Gastroesophageal sphincter (tissue), 4 donors: ENCODE results near the gene NFIA. TPM values are rescaled to one million over a fixed set of nuclear protein-coding genes. Genes with fewer than 3 reads are reported as not detected.

Experiments
- ATAC-seq: fragments of 150-250 bp; one replicate; pipeline ENCODE4 v1.9.1; 2016; ENCODE audit warnings: mild to moderate bottlenecking, moderate library complexity
- H3K27ac ChIP-seq, 4 donors: fragments of 200-600 bp; sonication (generic) in 3 of 4; 1 replicate in 3 of 4; 2 replicates in 1 of 4; pipeline ENCODE4 v1.5.1; 2016 to 2019
- H3K27me3 ChIP-seq: fragments of 200-600 bp; sonication (generic); one replicate; pipeline ENCODE4 v1.5.1; 2019
- H3K36me3 ChIP-seq, 2 donors: fragments of 200-600 bp; sonication (generic); one replicate each; pipeline ENCODE4 v1.5.1; 2019; ENCODE audit warnings: control low read depth in 1 of 2
- H3K4me1 ChIP-seq, 3 donors: fragments of 200-600 bp; sonication (generic); 1 replicate in 2 of 3; 2 replicates in 1 of 3; pipeline ENCODE4 v1.5.1; 2016 to 2019; ENCODE audit warnings: control low read depth in 2 of 3
- H3K4me3 ChIP-seq, 2 donors: fragments of 200-600 bp; sonication (generic); one replicate each; pipeline ENCODE4 v1.5.1; 2019; ENCODE audit warnings: mild to moderate bottlenecking in 1 of 2, moderate library complexity in 1 of 2
- H3K9me3 ChIP-seq, 3 donors: fragments of 200-600 bp; sonication (generic); one replicate each; pipeline ENCODE4 v1.5.1; 2017 to 2019; ENCODE audit warnings: control low read depth in 2 of 3
- EP300 ChIP-seq: sonication (generic); formaldehyde crosslinking; IDR thresholded peaks from one replicate; pipeline ENCODE4 v1.6.1; 2017; ENCODE audit warnings: antibody characterized with exemption, mild to moderate bottlenecking
- POLR2A ChIP-seq, 2 donors: fragments of 450-650 bp; IDR thresholded peaks; one replicate each; pipeline ENCODE4 v1.6.1; 2017; ENCODE audit warnings: antibody characterized with exemption in 2 of 2, mild to moderate bottlenecking in 2 of 2, moderate library complexity in 1 of 2
- POLR2AphosphoS5 ChIP-seq: sonication (generic); formaldehyde crosslinking; IDR thresholded peaks from one replicate; pipeline ENCODE4 v1.6.1; 2017; ENCODE audit warnings: antibody characterized with exemption
- WGBS, 2 donors: methylation state at CpG; one replicate each; pipeline ENCODE4 v1.1.5; 2018; ENCODE audit warnings: low coverage in 1 of 2; 5-methylcytosine and 5-hydroxymethylcytosine counted together
- total RNA-seq, 4 donors: library from RNA; depleted of rRNA; stranded (reverse); fragments of >200 nt; gene quantifications; one replicate each; pipeline ENCODE4 v1.1.0, GENCODE V29; 2016
- TF ChIP-seq, protein P1 (sequence below), 4 experiments: fragments of 200-600 bp in 2 of 4; fragments of 450-650 bp in 2 of 4; sonication (generic) in 1 of 4; IDR thresholded peaks; one replicate each; pipeline ENCODE4 v1.5.1; 2017 to 2019; ENCODE audit warnings: antibody characterized with exemption in 4 of 4, mild to moderate bottlenecking in 2 of 4, moderate library complexity in 2 of 4

The NFIA gene
- total RNA-seq, 4 donors from 2014 or later, result 123 to 205 (median 149) TPM

- no peak overlapping the region for H3K27ac ChIP-seq
- ATAC-seq, result no peak
These were observed 414.7 kb downstream of the NFIA start for GRCh38 chr1:61497013-61497412.

GRCh38 chr1:61498342-61498741 is 416.0 kb downstream of the NFIA start:
- Histone ChIP-seq H3K36me3 (no peaks in the 10 kb centered on the region), H3K9me3 (no peaks in the 10 kb centered on the region), H3K27ac (no peak overlapping the region), H3K4me3 (no peak overlapping the region), H3K4me1 (no peaks in the 10 kb centered on the region), H3K27me3 (no peaks in the 10 kb centered on the region)
- ATAC-seq, result no peak
- TF ChIP-seq, protein P1, sequence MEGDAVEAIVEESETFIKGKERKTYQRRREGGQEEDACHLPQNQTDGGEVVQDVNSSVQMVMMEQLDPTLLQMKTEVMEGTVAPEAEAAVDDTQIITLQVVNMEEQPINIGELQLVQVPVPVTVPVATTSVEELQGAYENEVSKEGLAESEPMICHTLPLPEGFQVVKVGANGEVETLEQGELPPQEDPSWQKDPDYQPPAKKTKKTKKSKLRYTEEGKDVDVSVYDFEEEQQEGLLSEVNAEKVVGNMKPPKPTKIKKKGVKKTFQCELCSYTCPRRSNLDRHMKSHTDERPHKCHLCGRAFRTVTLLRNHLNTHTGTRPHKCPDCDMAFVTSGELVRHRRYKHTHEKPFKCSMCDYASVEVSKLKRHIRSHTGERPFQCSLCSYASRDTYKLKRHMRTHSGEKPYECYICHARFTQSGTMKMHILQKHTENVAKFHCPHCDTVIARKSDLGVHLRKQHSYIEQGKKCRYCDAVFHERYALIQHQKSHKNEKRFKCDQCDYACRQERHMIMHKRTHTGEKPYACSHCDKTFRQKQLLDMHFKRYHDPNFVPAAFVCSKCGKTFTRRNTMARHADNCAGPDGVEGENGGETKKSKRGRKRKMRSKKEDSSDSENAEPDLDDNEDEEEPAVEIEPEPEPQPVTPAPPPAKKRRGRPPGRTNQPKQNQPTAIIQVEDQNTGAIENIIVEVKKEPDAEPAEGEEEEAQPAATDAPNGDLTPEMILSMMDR (IDR thresholded peaks at IDR 0.05), result no peak
- TF ChIP-seq POLR2A (IDR thresholded peaks at IDR 0.05) (no peak), EP300 (no peak), POLR2AphosphoS5 (no peak)
- WGBS, 2 donors, result 74 to 94% methylated on average over 8 of the region's 8 CpGs

More at GRCh38 chr1:61497013-61497412, 414.7 kb downstream of the NFIA start:
- WGBS, 2 donors, result 83 to 100% methylated on average over 2 to 3 of the region's 3 CpGs
- H3K36me3 ChIP-seq, result no peaks in the 10 kb centered on the region
- no peaks in the 10 kb centered on the region for H3K9me3 ChIP-seq
- H3K4me3 ChIP-seq, result no peak overlapping the region
- no peaks in the 10 kb centered on the region for H3K27me3 ChIP-seq
- TF ChIP-seq EP300 (no peak), POLR2AphosphoS5 (no peak), POLR2A (IDR thresholded peaks at IDR 0.05) (no peak)
- TF ChIP-seq, protein P1 (IDR thresholded peaks at IDR 0.05), result no peak
- H3K4me1 ChIP-seq, result peaks cover 0 to 3% (median 0%) of the 10 kb centered on the region in 3 donors

- WGBS, 2 donors, result 70 to 81% methylated on average over 8 to 12 of the region's 12 CpGs
- TF ChIP-seq, protein P1 (IDR thresholded peaks at IDR 0.05), result no peak
- TF ChIP-seq POLR2A (IDR thresholded peaks at IDR 0.05), result no peak
- TF ChIP-seq POLR2AphosphoS5, result no peak
- TF ChIP-seq EP300, result no peak
- no peaks in the 10 kb centered on the region for H3K9me3 ChIP-seq
- H3K27ac ChIP-seq, result no peak overlapping the region
- H3K27me3 ChIP-seq, result no peaks in the 10 kb centered on the region
- H3K4me3 ChIP-seq, result no peak overlapping the region
- H3K4me1 ChIP-seq, result no peaks in the 10 kb centered on the region
- H3K36me3 ChIP-seq, result no peaks in the 10 kb centered on the region
- no peak for ATAC-seq
These were observed 419.9 kb downstream of the NFIA start for GRCh38 chr1:61501971-61502916.

DNA sequence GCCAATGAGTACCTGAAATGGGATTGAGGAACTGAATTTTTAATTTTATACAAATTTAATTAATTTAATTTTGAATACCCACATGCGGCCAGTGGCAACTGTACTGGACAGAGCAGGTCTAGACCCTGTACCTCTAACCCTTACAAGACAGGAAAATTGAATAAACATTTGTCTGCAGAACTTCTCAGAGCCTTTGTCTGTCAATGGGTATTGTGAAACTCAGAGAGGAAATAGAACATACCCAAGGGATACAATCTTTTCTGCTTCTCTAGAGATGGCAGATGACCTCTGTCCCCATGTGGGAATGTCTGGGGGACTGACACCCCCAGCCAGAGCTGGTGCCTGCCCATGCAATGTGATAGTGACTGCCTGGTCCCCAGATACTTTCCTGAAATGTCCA is 421.9 kb downstream of the NFIA start:
- Histone ChIP-seq H3K27me3 (no peaks in the 10 kb centered on the region), H3K4me1 (no peaks in the 10 kb centered on the region), H3K9me3 (no peaks in the 10 kb centered on the region), H3K27ac (no peak overlapping the region), H3K4me3 (no peak overlapping the region), H3K36me3 (no peaks in the 10 kb centered on the region)
- 89 to 100% methylated on average over 1 of the region's 1 CpG for WGBS, 2 donors
- ATAC-seq, result no peak
- TF ChIP-seq, protein P1 (IDR thresholded peaks at IDR 0.05), result no peak
- no peak for TF ChIP-seq EP300
- no peak for TF ChIP-seq POLR2A (IDR thresholded peaks at IDR 0.05)
- no peak for TF ChIP-seq POLR2AphosphoS5
